H9 (cell line): ENCODE results near the gene GLCE. TPM values are rescaled to one million over a fixed set of nuclear protein-coding genes. Genes with fewer than 3 reads are reported as not detected.
"Not testable (repeated sequence)": the region's sequence is repeated elsewhere in the genome, so short reads cannot be mapped to it uniquely, and the experiment has no call there.

Source experiments
- DNase-seq: peaks from one replicate; pipeline ENCODE4 v3.0.0-alpha.2; 2017
- H2AFZ ChIP-seq: one replicate; pipeline ENCODE4 v1.6.1; 2013; ENCODE audit warnings: mild to moderate bottlenecking, low read length, control low read depth, moderate library complexity
- H2AK5ac ChIP-seq: 2 replicates; pipeline ENCODE4 v1.6.1; 2013; ENCODE audit warnings: low read length, control low read depth, mixed read lengths; ENCODE audit not compliant: insufficient read length
- H2BK120ac ChIP-seq: one replicate; pipeline ENCODE4 v1.6.1; 2013; ENCODE audit warnings: low read depth, mild to moderate bottlenecking, low read length, control low read depth, inconsistent platforms; ENCODE audit not compliant: poor library complexity, severe bottlenecking
- H2BK12ac ChIP-seq: 2 replicates; pipeline ENCODE4 v1.6.1; 2013; ENCODE audit warnings: low read length, control low read depth, mixed read lengths, low read depth; ENCODE audit not compliant: insufficient read length
- H2BK15ac ChIP-seq: 2 replicates; pipeline ENCODE4 v1.6.1; 2013; ENCODE audit warnings: low read depth, low read length, control low read depth
- H2BK20ac ChIP-seq: one replicate; pipeline ENCODE4 v1.6.1; 2013; ENCODE audit warnings: low read depth, mild to moderate bottlenecking, low read length, control low read depth, inconsistent platforms; ENCODE audit not compliant: poor library complexity, severe bottlenecking
- H2BK5ac ChIP-seq: 2 replicates; pipeline ENCODE4 v1.6.1; 2013; ENCODE audit warnings: low read length, control low read depth, mixed read lengths; ENCODE audit not compliant: insufficient read length
- H3K14ac ChIP-seq: 2 replicates; pipeline ENCODE4 v1.6.1; 2013; ENCODE audit warnings: low read length, control low read depth; ENCODE audit not compliant: insufficient read depth
- H3K18ac ChIP-seq: 2 replicates; pipeline ENCODE4 v1.6.1; 2013; ENCODE audit warnings: low read depth, mild to moderate bottlenecking, mixed read lengths, low read length, control low read depth; ENCODE audit not compliant: insufficient read length
- H3K23ac ChIP-seq: 2 replicates; pipeline ENCODE4 v1.6.1; 2013; ENCODE audit warnings: low read length, control low read depth, mixed read lengths, low read depth; ENCODE audit not compliant: insufficient read length
- H3K23me2 ChIP-seq: 2 replicates; pipeline ENCODE4 v1.6.1; 2013; ENCODE audit warnings: low read depth, mild to moderate bottlenecking, mixed read lengths, low read length, control low read depth; ENCODE audit not compliant: insufficient read length, poor library complexity, severe bottlenecking
- H3K27ac ChIP-seq: 2 replicates; pipeline ENCODE4 v1.5.1; 2013; ENCODE audit warnings: low read length, control low read depth, mixed read lengths, low read depth; ENCODE audit not compliant: insufficient read length
- H3K27me3 ChIP-seq: 2 replicates; pipeline ENCODE4 v1.6.1; 2013; ENCODE audit warnings: low read length, control low read depth, inconsistent platforms; ENCODE audit not compliant: insufficient read depth
- H3K4ac ChIP-seq: 2 replicates; pipeline ENCODE4 v1.6.1; 2013; ENCODE audit warnings: low read depth, mild to moderate bottlenecking, control low read depth, inconsistent platforms, low read length, moderate library complexity
- H3K4me1 ChIP-seq: 2 replicates; pipeline ENCODE4 v1.6.1; 2013; ENCODE audit warnings: low read length, control low read depth, inconsistent platforms; ENCODE audit not compliant: insufficient read depth
- H3K4me2 ChIP-seq: 2 replicates; pipeline ENCODE4 v1.6.1; 2013; ENCODE audit warnings: low read length, control low read depth, mixed read lengths; ENCODE audit not compliant: insufficient read length, insufficient read depth
- H3K56ac ChIP-seq: 2 replicates; pipeline ENCODE4 v1.6.1; 2013; ENCODE audit warnings: low read depth, mild to moderate bottlenecking, mixed read lengths, low read length, control low read depth; ENCODE audit not compliant: insufficient read length
- H3K79me1 ChIP-seq: 2 replicates; pipeline ENCODE4 v1.6.1; 2013; ENCODE audit warnings: low read depth, mild to moderate bottlenecking, moderate library complexity, low read length, control low read depth, inconsistent platforms; ENCODE audit not compliant: insufficient read depth, poor library complexity, severe bottlenecking
- H3K79me2 ChIP-seq: 2 replicates; pipeline ENCODE4 v1.6.1; 2013; ENCODE audit warnings: low read length, control low read depth, inconsistent platforms; ENCODE audit not compliant: insufficient read depth
- H3K9ac ChIP-seq: 2 replicates; pipeline ENCODE4 v1.6.1; 2013; ENCODE audit warnings: low read length, control low read depth, mixed read lengths; ENCODE audit not compliant: insufficient read length; ENCODE audit errors: extremely low read depth
- H3K9me3 ChIP-seq: one replicate; pipeline ENCODE4 v1.6.1; 2013; ENCODE audit warnings: low read depth, low read length, inconsistent platforms; ENCODE audit not compliant: control insufficient read depth
- H3T11ph ChIP-seq: one replicate; pipeline ENCODE4 v1.6.1; 2013; ENCODE audit warnings: mild to moderate bottlenecking, low read length, control low read depth, inconsistent platforms
- H4K20me1 ChIP-seq: one replicate; pipeline ENCODE4 v1.6.1; 2013; ENCODE audit not compliant: control insufficient read depth, insufficient read length, insufficient read depth
- H4K5ac ChIP-seq: 2 replicates; pipeline ENCODE4 v1.6.1; 2013; ENCODE audit warnings: low read depth, mild to moderate bottlenecking, mixed read lengths, low read length, control low read depth; ENCODE audit not compliant: insufficient read length
- H4K8ac ChIP-seq: replicated peaks from 2 replicates; pipeline ENCODE4 v1.6.1; 2013; ENCODE audit warnings: low read length, control low read depth, mixed read lengths, low read depth; ENCODE audit not compliant: insufficient read length
- H4K91ac ChIP-seq: 2 replicates; pipeline ENCODE4 v1.6.1; 2013; ENCODE audit warnings: low read depth, mild to moderate bottlenecking, moderate library complexity, mixed read lengths, low read length, control low read depth; ENCODE audit not compliant: insufficient read length
- H3K27ac Mint-ChIP-seq, 3 experiments: 2 replicates in 2 of 3; 3 replicates in 1 of 3; pipeline ENCODE4 v1.8.0; 2020 to 2021; ENCODE audit warnings: mixed read lengths in 3 of 3, mild to moderate bottlenecking in 1 of 3, moderate library complexity in 1 of 3
- H3K27me3 Mint-ChIP-seq: 2 replicates; pipeline ENCODE4 v1.8.0; 2021; ENCODE audit warnings: low read depth, mild to moderate bottlenecking, moderate library complexity, mixed read lengths
- H3K36me3 Mint-ChIP-seq, 3 experiments: 2 replicates in 2 of 3; 3 replicates in 1 of 3; pipeline ENCODE4 v1.8.0; 2020 to 2021; ENCODE audit warnings: low read depth in 3 of 3, mixed read lengths in 3 of 3; ENCODE audit not compliant: insufficient read depth in 1 of 3
- H3K4me1 Mint-ChIP-seq, 2 experiments: 2 replicates each; pipeline ENCODE4 v1.8.0; 2020; ENCODE audit warnings: mixed read lengths in 2 of 2
- H3K4me3 Mint-ChIP-seq, 2 experiments: 2 replicates in 1 of 2; 3 replicates in 1 of 2; pipeline ENCODE4 v1.8.0; 2020 to 2021; ENCODE audit warnings: mild to moderate bottlenecking in 2 of 2, mixed read lengths in 2 of 2, moderate library complexity in 1 of 2
- H3K9me3 Mint-ChIP-seq, 2 experiments: 2 replicates in 1 of 2; 3 replicates in 1 of 2; pipeline ENCODE4 v1.8.0; 2020; ENCODE audit warnings: mild to moderate bottlenecking in 2 of 2, mixed read lengths in 2 of 2, moderate library complexity in 1 of 2
- CTCF ChIP-seq: fragments of 200-600 bp; sonication (generic); conservative IDR thresholded peaks from 3 replicates; pipeline ENCODE4 v1.8.0; 2021; ENCODE audit warnings: antibody characterized with exemption, mild to moderate bottlenecking
- WGBS: extraction: QIAGEN DNeasy Blood & Tissue Kit; methylation state at CpG from one replicate; pipeline ENCODE4 v1.1.7; 2013; ENCODE audit warnings: missing lambda C conversion rate, low lambda C conversion rate, mixed read lengths; ENCODE audit not compliant: insufficient read length; ENCODE audit errors: extremely low coverage; 5-methylcytosine and 5-hydroxymethylcytosine counted together
- total RNA-seq: library from RNA; stranded (reverse); gene quantifications from 2 replicates; pipeline ENCODE4 v1.2.1, GENCODE V29; 2021

GLCE gene
- total RNA-seq, 1 experiment from 2014 or later, result 12.2 TPM

- Histone ChIP-seq H3K79me1 (no peaks in the 10 kb centered on the region), H4K91ac (no peak overlapping the region), H3K9ac (no peak overlapping the region), H3K18ac (no peak overlapping the region), H4K5ac (no peak overlapping the region), H2AK5ac (no peak overlapping the region), H4K8ac (no peak overlapping the region), H3K79me2 (no peaks in the 10 kb centered on the region), H2BK120ac (no peak overlapping the region), H3K27ac (no peak overlapping the region), H3K27me3 (no peaks in the 10 kb centered on the region), H3K23me2 (peaks cover 2% of the 10 kb centered on the region), H2BK12ac (no peak overlapping the region), H3T11ph (no peak overlapping the region), H3K9me3 (no peaks in the 10 kb centered on the region), H4K20me1 (no peaks in the 10 kb centered on the region), H3K4me1 (no peaks in the 10 kb centered on the region; the same call in 1 of the 2 replicates), H3K4ac (no peak overlapping the region), H2AFZ (no peak overlapping the region), H2BK5ac (no peak overlapping the region), H3K4me2 (no peak overlapping the region), H2BK20ac (no peak overlapping the region), H3K14ac (no peak overlapping the region), H3K56ac (no peak overlapping the region), H3K23ac (no peak overlapping the region), H2BK15ac (no peak overlapping the region)
- WGBS, result no CpG with 5 or more reads among the region's 7 CpGs
- H3K27me3 Mint-ChIP-seq, result peaks cover 17% of the 10 kb centered on the region
- H3K27ac Mint-ChIP-seq, result peak overlapping the region in 1 of 3 experiments; percentile 63; a peak in 1 of 7 replicates
- no peak for DNase-seq
- peaks cover 9 to 12% of the 10 kb centered on the region in 2 experiments; a peak in 3 of 4 replicates for H3K4me1 Mint-ChIP-seq
- no peak for TF ChIP-seq CTCF
- H3K4me3 Mint-ChIP-seq, result no peak overlapping the region
- no peaks in the 10 kb centered on the region for H3K9me3 Mint-ChIP-seq
- H3K36me3 Mint-ChIP-seq, result no peaks in the 10 kb centered on the region
Observed at GRCh38 chr15:69290346-69291164, 130.1 kb downstream of the GLCE start.

- H2BK20ac ChIP-seq, H3K27me3 ChIP-seq, H3K14ac ChIP-seq, H3T11ph ChIP-seq, H3K27ac ChIP-seq, H3K18ac ChIP-seq, DNase-seq, H2BK5ac ChIP-seq, H3K27ac Mint-ChIP-seq, H3K9ac ChIP-seq, H2BK12ac ChIP-seq, H3K4me1 ChIP-seq, H3K36me3 Mint-ChIP-seq, H2BK15ac ChIP-seq, H3K4me3 Mint-ChIP-seq, H2AK5ac ChIP-seq, H3K9me3 ChIP-seq, H4K91ac ChIP-seq, H3K56ac ChIP-seq, H3K4ac ChIP-seq, H3K23ac ChIP-seq, H3K9me3 Mint-ChIP-seq, H2AFZ ChIP-seq, H4K8ac ChIP-seq, H3K79me2 ChIP-seq, H3K4me2 ChIP-seq, H3K79me1 ChIP-seq, H3K23me2 ChIP-seq, H2BK120ac ChIP-seq, H4K5ac ChIP-seq, H4K20me1 ChIP-seq: not testable (repeated sequence)
- H3K27me3 Mint-ChIP-seq, result peaks cover 28% of the 10 kb centered on the region
- no CpG with 5 or more reads among the region's 10 CpGs for WGBS
- peaks cover 9 to 12% of the 10 kb centered on the region in 2 experiments; a peak in 3 of 4 replicates for H3K4me1 Mint-ChIP-seq
Observed at GRCh38 chr15:69291651-69292050, 131.2 kb downstream of the GLCE start.
